Measurements from ENCODE around the gene FGFR3. TPM values are rescaled to one million over a fixed set of nuclear protein-coding genes. Genes with fewer than 3 reads are reported as not detected.

FGFR3 gene
- total and polyA plus RNA-seq, 9 of the 15 experiments (the other 6 are each of a cell fraction or from before 2014, with no cell fraction given) = 1.2 to 60.4 (median 12.7) TPM

- no peak for TF ChIP-seq BCL6 (CRISPR knock-in tag; IDR thresholded peaks at IDR 0.05)
- peak; percentile 55 to 93; a peak in 1 of 4 replicates for TF ChIP-seq UBTF (IDR thresholded peaks at IDR 0.05; ENCODE audit: borderline replicate concordance in 1 of 2, low read depth in 2 of 2, low read length in 2 of 2)
- TF ChIP-seq VEZF1 (CRISPR knock-in tag; IDR thresholded peaks at IDR 0.05) = no peak
- TF ChIP-seq ZBTB40 (IDR thresholded peaks at IDR 0.05) = no peak
- TF ChIP-seq ZBTB40 (CRISPR knock-in tag; IDR thresholded peaks at IDR 0.05) = no peak
- no peak for TF ChIP-seq ZBTB11 (CRISPR knock-in tag; IDR thresholded peaks at IDR 0.05)
- TF ChIP-seq ZBTB17 (CRISPR knock-in tag; IDR thresholded peaks at IDR 0.05) = no peak
- no peak for TF ChIP-seq TARDBP (IDR thresholded peaks at IDR 0.05)
Measured at GRCh38 chr4:1793940-1794808, 1.1 kb downstream of the FGFR3 start (continued).
